GM19328 (cell line): ENCODE data around the gene RNU4-1.
"Not testable (repeated sequence)": the region's sequence is repeated elsewhere in the genome, so short reads cannot be mapped to it uniquely, and the experiment has no call there.

Source experiments
- ATAC-seq: cut with Tn5 transposase; IDR thresholded peaks from one replicate; pipeline ENCODE4 v1.9.1; 2021; ENCODE audit warnings: mild to moderate bottlenecking, moderate library complexity; ENCODE audit not compliant: unreplicated experiment

Gene RNU4-1

GRCh38 chr12:120292661-120293531 lies at the start of gene RNU4-1:
RNU4-1 (minus strand) TSS chr12:120293237.
- ATAC-seq = peak; percentile 37

- no peak for ATAC-seq
Observed at GRCh38 chr12:120342175-120343038, 49.4 kb upstream of the RNU4-1 start.

GRCh38 chr12:120339256-120339655 lies 46.2 kb upstream of the RNU4-1 start:
- ATAC-seq = no peak

GRCh38 chr12:120337730-120338129 lies 44.7 kb upstream of the RNU4-1 start:
- no peak for ATAC-seq

- not testable (repeated sequence) for ATAC-seq
Observed at GRCh38 chr12:120336392-120336791, 43.4 kb upstream of the RNU4-1 start.

GRCh38 chr12:120335447-120335846 lies 42.4 kb upstream of the RNU4-1 start:
- ATAC-seq = not testable (repeated sequence)

- no peak for ATAC-seq
Observed at GRCh38 chr12:120332523-120332922, 39.5 kb upstream of the RNU4-1 start.

- no peak for ATAC-seq
Observed at GRCh38 chr12:120332041-120332440, 39.0 kb upstream of the RNU4-1 start.

GRCh38 chr12:120331390-120331789 lies 38.4 kb upstream of the RNU4-1 start:
- ATAC-seq = no peak

- ATAC-seq = no peak
Observed at GRCh38 chr12:120328228-120328627, 35.2 kb upstream of the RNU4-1 start.

GRCh38 chr12:120327593-120327992 lies 34.6 kb upstream of the RNU4-1 start, which contains the start of gene PLA2G1B:
PLA2G1B (minus strand) TSS chr12:120327779; CDS start chr12:120327753, 26 bp downstream.
- no peak for ATAC-seq

- no peak for ATAC-seq
Observed at GRCh38 chr12:120324841-120325417, 31.9 kb upstream of the RNU4-1 start.

GRCh38 chr12:120323772-120324171 lies 30.7 kb upstream of the RNU4-1 start:
- ATAC-seq = no peak

GRCh38 chr12:120321382-120322202 lies 28.6 kb upstream of the RNU4-1 start:
- no peak for ATAC-seq

- ATAC-seq = peak; percentile 100
Observed at GRCh38 chr12:120317224-120318105, 24.4 kb upstream of the RNU4-1 start.

- no peak for ATAC-seq
Observed at GRCh38 chr12:120316798-120317223, 23.8 kb upstream of the RNU4-1 start.

GRCh38 chr12:120314220-120314619 lies 21.2 kb upstream of the RNU4-1 start:
- no peak for ATAC-seq

- peak; percentile 97 for ATAC-seq
Observed at GRCh38 chr12:120301962-120302815, 9.2 kb upstream of the RNU4-1 start, which contains the start of gene SIRT4. SIRT4 (plus strand) TSS chr12:120302321; CDS start chr12:120303562, 1,241 bp downstream.

- ATAC-seq = peak; percentile 5
Observed at GRCh38 chr12:120292411-120292660, 701 bp downstream of the RNU4-1 start.
